Measurements from ENCODE around the gene ADIPOR1.
"Not testable (repeated sequence)": the region's sequence is repeated elsewhere in the genome, so short reads cannot be mapped to it uniquely, and the experiment has no call there.

The ADIPOR1 gene

GRCh38 chr1:202936409-202936808, 21.7 kb downstream of the ADIPOR1 start:
- DNase-seq, result not testable (repeated sequence)

- no peak for DNase-seq
Measured at GRCh38 chr1:202935844-202936243, 22.3 kb downstream of the ADIPOR1 start.

GRCh38 chr1:202934755-202935154, 23.4 kb downstream of the ADIPOR1 start:
- no peak for DNase-seq

- no peak for DNase-seq
Measured at GRCh38 chr1:202932476-202932875, 25.6 kb downstream of the ADIPOR1 start.

- DNase-seq, result peak; percentile 91 to 95
Measured at GRCh38 chr1:202926581-202927491, 31.3 kb downstream of the ADIPOR1 start, which contains the start of gene KLHL12. Gene KLHL12, minus strand, starts transcription at chr1:202927234. Its CDS starts 2,072 bp downstream, at chr1:202925162.

GRCh38 chr1:202923533-202923932, 34.6 kb downstream of the ADIPOR1 start:
- DNase-seq, result no peak

- no peak for DNase-seq
Measured at GRCh38 chr1:202919615-202920014, 38.5 kb downstream of the ADIPOR1 start.

- no peak for DNase-seq
Measured at GRCh38 chr1:202915146-202915545, 43.0 kb downstream of the ADIPOR1 start.

GRCh38 chr1:202912476-202912875, 45.6 kb downstream of the ADIPOR1 start:
- not testable (repeated sequence) for DNase-seq

GRCh38 chr1:202909494-202909893, 48.6 kb downstream of the ADIPOR1 start:
- DNase-seq, result no peak

GRCh38 chr1:202908998-202909397, 49.1 kb downstream of the ADIPOR1 start:
- DNase-seq, result no peak

- DNase-seq, result no peak
Measured at GRCh38 chr1:202905331-202905730, 52.8 kb downstream of the ADIPOR1 start.

GRCh38 chr1:202903808-202904207, 54.3 kb downstream of the ADIPOR1 start:
- DNase-seq, result not testable (repeated sequence)

GRCh38 chr1:202901555-202901954, 56.6 kb downstream of the ADIPOR1 start:
- DNase-seq, result no peak

GRCh38 chr1:202892501-202892900, 65.6 kb downstream of the ADIPOR1 start:
- no peak for DNase-seq
